ENCODE results near the gene CRYAA.

Gene CRYAA

DNA sequence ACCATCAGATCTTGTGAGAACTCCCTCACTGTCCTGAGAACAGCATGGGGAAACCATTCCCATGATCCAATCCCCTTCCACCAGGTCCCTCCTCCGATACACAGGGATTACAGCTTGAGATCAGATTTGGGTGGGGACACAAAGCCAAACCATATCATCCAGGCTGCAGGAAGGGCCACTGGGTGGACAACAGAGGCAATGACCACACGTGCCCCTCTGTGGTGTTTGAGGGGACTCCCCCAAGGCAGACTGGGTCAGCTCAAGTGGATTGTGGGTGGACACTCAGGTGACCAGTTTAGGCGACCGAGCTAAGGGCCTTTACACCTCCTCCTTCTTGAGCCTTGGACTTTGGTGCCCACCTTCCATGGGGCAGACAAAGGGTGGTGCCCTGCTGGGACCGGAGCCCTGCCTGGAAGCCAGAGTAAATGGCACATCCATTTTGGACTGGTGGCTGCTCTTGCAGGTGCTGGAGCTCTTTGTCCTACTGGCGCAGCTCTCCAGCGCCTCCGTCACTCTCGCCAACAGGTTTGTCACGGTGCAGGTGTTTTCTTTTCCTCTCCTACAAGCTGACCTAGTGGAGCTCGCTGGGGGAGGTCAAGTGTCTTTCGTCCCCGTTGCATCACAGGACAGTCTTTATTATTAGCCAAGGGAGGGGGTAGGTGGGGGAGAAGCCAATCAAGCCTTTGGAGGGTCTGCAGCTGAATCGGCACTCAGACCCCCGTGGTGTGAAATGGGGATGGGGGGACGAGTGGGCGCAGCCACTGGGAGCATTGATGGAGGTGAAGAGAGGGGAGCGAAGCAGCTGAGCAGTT, 37.6 kb downstream of the CRYAA start:
- no peak for DNase-seq

DNA sequence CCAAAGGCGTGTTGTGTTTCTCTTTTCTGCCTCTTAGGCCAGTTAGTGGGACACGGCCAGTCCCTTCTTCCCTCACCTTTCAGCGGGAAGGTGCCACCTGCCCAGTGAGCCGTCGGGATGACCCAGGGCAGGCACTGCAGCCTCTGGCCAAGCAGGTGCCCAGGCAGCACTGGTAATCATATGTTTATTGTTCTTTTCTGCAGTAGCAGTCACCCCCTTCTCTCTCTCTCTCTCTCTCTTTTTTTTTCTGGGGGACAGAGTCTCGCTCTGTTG, 38.2 kb downstream of the CRYAA start:
- no peak for DNase-seq

DNA sequence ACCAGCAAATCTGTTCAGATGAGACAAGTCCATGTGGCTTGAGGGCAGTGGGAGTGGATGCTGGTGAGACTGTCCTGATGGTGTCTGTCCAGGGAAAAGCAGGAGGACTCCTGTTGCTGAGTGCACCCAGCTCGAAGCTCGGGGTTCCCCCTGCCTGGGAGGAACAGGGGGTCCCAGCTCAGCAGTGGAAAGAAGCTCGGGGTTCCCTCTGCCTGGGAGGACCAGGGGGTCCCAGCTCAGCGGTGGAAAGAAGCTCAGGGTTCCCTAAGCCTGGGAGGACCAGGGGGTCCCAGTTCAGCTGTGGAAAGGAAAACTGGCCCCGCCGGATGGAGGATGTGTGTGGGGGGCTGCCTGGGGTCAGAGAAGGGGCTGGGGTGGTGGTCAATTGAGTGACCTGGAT, 39.1 kb downstream of the CRYAA start:
- DNase-seq: no peak

DNA sequence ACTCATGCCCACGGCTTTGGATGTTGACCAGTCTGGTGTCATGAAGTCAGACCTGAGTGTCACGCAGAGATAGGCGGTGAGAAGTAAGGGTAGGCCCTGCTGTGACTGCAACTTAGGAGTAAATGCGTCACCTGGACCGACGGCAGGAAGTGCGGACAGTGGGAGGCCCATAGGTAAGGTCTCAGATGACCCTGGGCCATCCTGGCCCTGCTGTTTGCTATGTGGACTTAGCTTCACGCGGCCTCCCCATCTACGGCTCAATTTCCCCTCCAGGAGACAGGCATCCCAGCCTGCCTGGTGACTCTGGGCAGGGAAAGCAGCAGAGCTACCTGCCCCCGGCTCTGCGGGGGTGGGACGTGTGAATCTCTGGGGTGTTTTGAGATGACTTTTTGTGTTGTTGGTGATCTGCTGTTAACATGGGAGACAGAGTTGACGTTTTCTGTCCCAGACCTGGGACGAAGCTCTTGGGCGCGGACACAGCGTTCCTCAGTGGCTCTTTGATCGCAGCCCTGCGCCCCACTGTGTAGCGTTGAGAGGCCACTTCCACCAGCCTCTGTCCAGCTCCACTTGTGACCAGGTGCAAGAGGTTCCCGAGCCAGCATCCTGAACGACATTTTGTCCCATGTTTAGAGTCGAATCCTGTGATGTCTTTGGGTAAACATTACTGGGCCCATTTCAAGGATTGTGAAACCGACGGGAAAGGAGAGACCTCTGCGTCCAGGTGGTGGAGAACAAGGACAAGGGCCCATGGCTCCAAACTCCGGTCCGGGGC, 39.9 kb downstream of the CRYAA start:
- DNase-seq: no peak

DNA sequence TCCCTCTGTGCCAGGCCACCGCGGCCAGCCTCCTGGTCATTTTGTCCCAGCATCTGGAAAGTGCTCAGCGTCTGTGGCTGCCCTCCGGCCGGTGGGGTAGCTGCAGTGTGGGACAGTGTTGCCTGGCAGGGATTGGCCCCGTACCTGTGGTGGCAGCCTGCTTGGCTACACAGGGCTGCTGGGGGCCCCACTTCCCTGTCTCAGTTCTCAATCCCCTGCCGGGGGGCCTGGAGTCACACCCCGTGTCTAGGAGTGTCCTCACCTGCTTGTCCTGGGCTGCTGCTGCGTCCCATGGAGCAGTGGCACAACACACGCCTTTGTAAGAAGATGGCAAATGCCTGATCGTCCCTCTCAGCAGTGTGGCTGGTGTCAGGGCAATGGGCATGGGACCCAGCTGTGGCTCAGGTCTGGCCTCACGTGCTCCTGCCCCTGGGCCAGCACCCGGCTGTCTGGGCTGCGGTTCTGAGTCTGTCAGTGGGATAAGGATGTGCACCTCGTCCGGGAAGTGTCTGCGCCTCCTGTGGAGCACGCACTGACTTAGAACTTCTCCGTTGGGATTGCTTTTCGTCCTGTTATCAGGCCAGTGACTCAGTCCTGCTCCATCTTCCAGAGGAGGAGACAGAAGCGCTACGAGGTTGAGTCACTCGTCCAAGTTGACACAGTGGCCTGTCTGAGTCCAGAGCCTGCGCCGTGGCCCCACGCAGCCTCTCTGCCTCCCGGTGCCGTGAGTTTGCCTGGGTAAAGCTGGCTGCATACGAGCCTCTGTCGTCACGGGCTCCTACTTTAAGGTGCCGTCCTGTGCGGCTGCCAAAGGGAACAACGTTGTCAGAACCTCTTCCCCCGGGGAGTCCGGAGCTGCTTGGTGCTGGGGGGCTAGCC, 41.0 kb downstream of the CRYAA start:
- DNase-seq: no peak

DNA sequence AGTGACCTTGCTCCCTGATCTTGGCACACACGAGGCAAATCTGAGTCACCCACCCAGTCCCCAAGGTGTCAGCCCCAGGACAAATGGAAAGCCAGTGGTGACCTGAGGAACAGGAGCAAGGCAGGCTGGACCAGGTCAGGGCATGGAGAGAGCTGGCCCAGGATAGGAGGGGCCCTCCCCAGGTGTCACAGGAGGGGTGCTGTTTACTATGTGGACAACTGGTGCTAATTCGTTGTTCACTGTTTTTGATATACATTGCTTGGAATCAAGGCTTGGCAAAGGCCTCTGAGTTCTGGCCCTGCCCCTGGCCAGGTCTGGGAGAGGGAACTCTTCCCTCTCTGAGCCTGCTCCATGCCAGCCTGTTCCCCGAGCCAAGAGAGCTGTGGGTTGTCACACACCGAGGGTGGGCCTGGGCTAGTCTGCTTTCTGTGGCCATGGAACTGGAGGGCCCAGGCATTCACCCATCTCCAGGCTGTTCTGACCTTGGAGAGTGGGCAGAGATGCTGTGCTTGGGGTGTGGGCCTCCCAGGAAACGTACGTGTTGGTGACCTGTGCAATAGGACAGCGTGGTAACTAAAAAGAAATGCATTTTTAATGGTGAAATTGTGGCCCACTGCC, 41.8 kb downstream of the CRYAA start:
- no peak for DNase-seq

DNA sequence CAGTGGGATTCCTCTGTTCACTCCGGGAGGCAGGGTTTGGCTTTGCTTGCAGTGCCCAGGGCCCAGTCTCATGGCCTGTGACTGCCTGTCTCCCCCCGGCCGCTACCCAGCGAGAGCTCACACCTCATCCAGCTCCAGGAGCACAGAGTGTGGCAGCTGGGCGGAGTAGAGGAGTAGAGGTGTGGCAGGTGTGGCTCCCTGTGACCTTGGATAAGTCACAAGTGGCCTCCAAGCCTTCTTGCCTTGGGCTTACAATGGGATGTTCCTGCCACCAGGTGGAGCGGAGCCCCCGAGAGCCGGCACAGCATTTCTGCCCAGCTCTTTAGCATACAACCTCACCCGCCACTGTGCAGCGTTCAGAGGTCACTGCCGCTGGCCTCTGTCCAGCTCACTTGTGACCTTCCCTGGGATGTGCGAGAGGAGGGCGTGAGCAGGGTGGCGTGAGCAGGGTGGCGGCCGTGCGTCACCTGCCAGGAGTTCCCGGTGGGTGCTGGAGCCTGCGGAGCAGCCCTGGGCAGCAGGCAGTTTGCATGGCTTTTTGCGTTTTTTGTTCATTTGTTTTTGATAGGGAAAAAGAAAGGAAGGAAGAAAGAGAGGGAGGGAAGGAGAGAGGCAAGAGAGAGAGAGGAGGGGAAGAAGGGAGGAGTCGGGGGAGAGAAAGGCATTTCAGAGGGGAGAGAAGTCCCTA, 42.4 kb downstream of the CRYAA start:
- DNase-seq: no peak

DNA sequence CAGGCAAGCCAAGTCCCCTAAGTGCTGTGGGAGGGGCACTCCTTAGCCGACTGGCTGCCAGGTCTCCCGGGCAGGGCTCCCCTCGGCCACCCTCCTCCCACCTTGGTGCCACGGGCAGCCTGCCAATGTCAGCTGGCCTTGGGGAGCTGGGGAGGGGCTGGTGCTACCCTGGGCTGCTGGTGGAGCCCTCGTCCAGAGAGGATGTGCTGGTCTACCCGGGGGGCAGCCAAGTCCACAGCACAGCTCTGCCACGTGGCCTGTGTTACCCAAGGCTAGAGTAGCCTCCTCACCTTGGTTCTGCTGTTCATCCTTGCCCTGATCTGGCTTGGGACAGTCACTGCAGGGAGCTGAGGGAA, 42.9 kb downstream of the CRYAA start:
- no peak for DNase-seq
